ENCODE measurements around the gene CACNA1G.

CACNA1G gene

DNA sequence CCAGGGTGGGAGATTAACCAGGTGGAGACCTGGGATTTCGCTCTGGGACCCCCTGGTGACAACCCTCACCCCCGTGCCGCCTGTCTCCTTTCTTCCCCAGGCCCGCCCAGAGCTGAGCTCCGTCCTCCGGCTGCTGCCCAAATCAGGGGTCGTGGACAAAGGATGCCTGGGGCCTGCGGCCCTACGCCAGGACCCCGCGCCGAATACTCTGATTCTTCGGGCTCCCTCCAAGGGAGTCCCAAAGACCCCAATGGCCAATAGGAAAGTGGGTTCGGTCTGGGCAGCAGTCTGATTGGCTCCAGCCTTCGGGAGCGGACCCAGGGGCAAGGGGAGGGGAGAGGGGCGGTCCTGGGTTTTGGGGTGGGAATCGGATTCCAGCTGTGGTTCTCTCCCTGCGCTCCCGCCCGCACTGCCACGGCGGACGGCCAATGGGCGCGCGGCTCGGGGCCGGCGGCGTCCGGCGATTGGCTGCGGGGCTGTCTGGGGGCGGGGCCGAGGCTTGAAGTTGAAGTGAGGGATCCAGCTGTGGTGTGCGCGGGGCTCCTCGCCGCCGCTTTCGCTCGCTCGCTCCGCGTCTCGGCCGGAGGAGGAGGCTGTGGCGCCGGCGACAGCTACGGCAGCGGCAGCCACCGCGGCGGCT, at the start of gene CACNA1G:
Gene CACNA1G, plus strand, starts transcription at position 531 of the 640 bp plus-strand sequence. CDS start 745 bp downstream, outside the sequence.
- H3K4me1 ChIP-seq (ENCODE audit: insufficient read depth, low read length) = peaks cover 65% of the 10 kb centered on the region
- H3K4me3 ChIP-seq (ENCODE audit: low read length) = peak within 1 kb of the TSS; percentile 36
- no peaks in the 10 kb centered on the region for H3K36me3 ChIP-seq (ENCODE audit: insufficient read depth, low read length)
- H2AFZ ChIP-seq (ENCODE audit: low read depth, low read length) = peak within 1 kb of the TSS; percentile 37
- H3K9me3 ChIP-seq (ENCODE audit: low read length) = no peaks in the 10 kb centered on the region
- peaks cover 44% of the 10 kb centered on the region for H3K27me3 ChIP-seq (ENCODE audit: insufficient read depth, low read length)

DNA sequence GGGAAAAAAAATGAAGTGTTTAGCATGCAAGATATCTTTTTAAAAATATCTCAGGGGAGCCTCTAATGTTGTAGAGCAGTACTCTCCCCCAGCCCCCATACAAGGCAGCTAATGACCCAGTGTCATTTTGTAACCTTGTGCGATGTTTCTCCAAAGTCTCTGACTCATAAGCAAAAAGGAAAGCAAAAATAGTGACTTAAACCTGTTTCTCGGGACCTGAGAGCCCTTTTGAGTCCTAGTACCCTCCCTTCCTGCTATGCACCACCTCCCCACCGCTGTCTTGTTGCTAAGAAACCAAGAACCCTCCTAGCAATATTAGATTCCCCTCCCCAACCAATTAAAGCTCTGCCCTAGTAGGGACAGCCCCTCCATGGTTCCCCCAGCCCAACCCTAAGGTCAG, 49.5 kb upstream of the CACNA1G start:
- H2AFZ ChIP-seq (ENCODE audit: low read depth, low read length) = no peak overlapping the region
- H3K36me3 ChIP-seq (ENCODE audit: insufficient read depth, low read length) = no peaks in the 10 kb centered on the region
- peaks cover 21% of the 10 kb centered on the region for H3K4me1 ChIP-seq (ENCODE audit: insufficient read depth, low read length)
- H3K4me3 ChIP-seq (ENCODE audit: low read length) = no peak overlapping the region
- peaks cover 10% of the 10 kb centered on the region for H3K27me3 ChIP-seq (ENCODE audit: insufficient read depth, low read length)
- no peaks in the 10 kb centered on the region for H3K9me3 ChIP-seq (ENCODE audit: low read length)

DNA sequence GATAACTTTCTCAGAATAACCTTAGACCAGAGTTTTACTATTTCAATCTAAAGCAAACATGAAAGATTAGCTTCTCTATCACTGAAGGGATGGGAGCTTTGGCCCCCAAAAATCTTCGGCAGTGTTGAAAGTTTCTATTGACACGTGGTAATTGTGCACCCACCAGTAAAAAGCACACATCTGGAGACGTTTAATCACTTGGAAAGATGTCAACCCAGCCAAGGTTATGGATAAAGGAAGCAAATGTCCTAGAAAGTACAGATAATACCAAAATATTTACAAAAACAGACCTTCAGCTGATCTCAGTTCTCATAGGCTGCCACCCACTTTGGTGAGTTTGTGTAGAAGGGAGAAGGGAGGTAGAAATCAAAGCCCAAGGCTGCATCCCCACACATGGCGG, 47.0 kb upstream of the CACNA1G start:
- Histone ChIP-seq H2AFZ (ENCODE audit: low read depth, low read length) (no peak overlapping the region), H3K27me3 (ENCODE audit: insufficient read depth, low read length) (peaks cover 19% of the 10 kb centered on the region), H3K4me1 (ENCODE audit: insufficient read depth, low read length) (peaks cover 21% of the 10 kb centered on the region), H3K9me3 (ENCODE audit: low read length) (no peaks in the 10 kb centered on the region), H3K36me3 (ENCODE audit: insufficient read depth, low read length) (no peaks in the 10 kb centered on the region), H3K4me3 (ENCODE audit: low read length) (no peak overlapping the region)

DNA sequence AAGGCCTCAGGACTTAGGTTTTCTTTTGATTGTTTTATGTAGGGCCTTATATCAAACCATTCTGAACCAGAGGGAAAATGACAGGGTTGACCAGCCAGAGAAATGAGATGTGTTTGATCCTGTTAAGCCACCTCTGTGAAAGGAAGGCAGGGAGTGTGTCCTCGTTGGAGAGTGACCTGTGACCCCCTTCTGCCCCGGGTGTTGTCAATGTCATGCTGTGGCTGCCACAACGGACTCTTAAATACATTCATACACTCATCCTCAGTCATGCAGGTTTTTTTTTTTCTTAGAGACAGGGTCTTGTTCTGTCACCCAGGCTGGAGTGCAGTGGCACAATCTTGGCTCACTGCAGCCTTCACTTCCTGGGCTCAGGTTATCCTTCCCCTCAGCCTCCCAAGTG, 46.1 kb upstream of the CACNA1G start:
- no peak overlapping the region for H3K4me3 ChIP-seq (ENCODE audit: low read length)
- H3K4me1 ChIP-seq (ENCODE audit: insufficient read depth, low read length) = peaks cover 21% of the 10 kb centered on the region
- no peaks in the 10 kb centered on the region for H3K9me3 ChIP-seq (ENCODE audit: low read length)
- no peaks in the 10 kb centered on the region for H3K36me3 ChIP-seq (ENCODE audit: insufficient read depth, low read length)
- no peak overlapping the region for H2AFZ ChIP-seq (ENCODE audit: low read depth, low read length)
- H3K27me3 ChIP-seq (ENCODE audit: insufficient read depth, low read length) = peaks cover 18% of the 10 kb centered on the region

DNA sequence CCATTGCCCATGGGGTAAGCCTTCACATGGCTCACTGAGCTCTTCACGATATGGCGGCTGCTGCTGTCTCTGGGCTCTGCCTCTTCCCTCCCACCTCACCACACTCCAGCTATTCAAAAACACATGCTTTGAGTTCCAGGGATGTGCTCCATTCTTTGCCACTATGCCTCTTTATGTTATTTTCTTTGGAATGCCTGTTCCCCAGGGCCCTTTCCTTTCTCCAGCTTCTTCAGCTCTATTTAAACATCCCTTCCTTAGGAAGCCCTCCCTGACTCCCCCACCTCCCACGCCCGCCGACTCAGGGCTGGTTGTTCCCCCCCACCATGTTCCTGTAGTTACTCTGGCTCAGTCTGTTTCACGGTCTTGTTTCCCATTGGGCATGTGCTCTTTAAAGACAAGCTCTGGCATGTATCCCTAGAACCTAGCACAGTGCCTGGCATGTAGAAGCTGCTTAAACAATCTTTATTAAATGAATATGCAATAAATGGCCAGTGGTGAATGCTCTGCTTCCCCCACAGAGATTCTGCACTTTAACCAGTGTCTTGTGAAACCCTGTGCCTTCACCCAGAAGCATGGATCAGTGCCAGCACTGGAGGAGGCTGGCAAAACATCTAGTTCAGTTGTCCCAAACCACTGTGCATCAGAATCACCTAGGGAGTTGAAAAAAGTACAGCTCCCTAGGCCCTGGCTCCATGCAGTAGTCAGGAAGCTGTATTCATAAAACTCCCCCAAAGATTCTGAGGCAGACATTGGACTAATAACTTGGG, 45.4 kb upstream of the CACNA1G start:
- H2AFZ ChIP-seq (ENCODE audit: low read depth, low read length) = no peak overlapping the region
- H3K4me1 ChIP-seq (ENCODE audit: insufficient read depth, low read length) = peaks cover 21% of the 10 kb centered on the region
- peaks cover 14% of the 10 kb centered on the region for H3K27me3 ChIP-seq (ENCODE audit: insufficient read depth, low read length)
- no peaks in the 10 kb centered on the region for H3K9me3 ChIP-seq (ENCODE audit: low read length)
- H3K4me3 ChIP-seq (ENCODE audit: low read length) = no peak overlapping the region
- H3K36me3 ChIP-seq (ENCODE audit: insufficient read depth, low read length) = no peaks in the 10 kb centered on the region

DNA sequence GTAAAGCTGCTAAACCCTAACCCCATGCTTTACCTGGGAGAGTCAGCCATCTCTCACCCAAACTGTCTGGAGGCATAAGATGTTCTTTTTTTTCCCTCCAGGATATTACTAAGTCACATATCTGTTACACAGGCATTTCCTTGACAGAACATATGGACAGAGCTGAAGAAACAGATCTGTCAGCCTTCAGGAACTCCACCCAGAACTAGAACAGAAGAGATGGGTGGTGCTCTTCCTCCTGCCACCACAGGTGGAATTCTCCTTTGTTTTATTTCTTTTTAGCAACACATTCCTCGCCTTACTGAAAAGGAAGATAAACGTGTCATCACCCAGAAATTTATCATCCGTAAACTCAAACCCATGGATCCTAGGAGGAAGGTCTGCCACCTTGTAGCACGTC, 43.5 kb upstream of the CACNA1G start:
- Histone ChIP-seq H3K9me3 (ENCODE audit: low read length) (no peaks in the 10 kb centered on the region), H3K27me3 (ENCODE audit: insufficient read depth, low read length) (peaks cover 22% of the 10 kb centered on the region), H3K4me3 (ENCODE audit: low read length) (no peak overlapping the region), H3K36me3 (ENCODE audit: insufficient read depth, low read length) (no peaks in the 10 kb centered on the region), H2AFZ (ENCODE audit: low read depth, low read length) (no peak overlapping the region), H3K4me1 (ENCODE audit: insufficient read depth, low read length) (peaks cover 10% of the 10 kb centered on the region)

DNA sequence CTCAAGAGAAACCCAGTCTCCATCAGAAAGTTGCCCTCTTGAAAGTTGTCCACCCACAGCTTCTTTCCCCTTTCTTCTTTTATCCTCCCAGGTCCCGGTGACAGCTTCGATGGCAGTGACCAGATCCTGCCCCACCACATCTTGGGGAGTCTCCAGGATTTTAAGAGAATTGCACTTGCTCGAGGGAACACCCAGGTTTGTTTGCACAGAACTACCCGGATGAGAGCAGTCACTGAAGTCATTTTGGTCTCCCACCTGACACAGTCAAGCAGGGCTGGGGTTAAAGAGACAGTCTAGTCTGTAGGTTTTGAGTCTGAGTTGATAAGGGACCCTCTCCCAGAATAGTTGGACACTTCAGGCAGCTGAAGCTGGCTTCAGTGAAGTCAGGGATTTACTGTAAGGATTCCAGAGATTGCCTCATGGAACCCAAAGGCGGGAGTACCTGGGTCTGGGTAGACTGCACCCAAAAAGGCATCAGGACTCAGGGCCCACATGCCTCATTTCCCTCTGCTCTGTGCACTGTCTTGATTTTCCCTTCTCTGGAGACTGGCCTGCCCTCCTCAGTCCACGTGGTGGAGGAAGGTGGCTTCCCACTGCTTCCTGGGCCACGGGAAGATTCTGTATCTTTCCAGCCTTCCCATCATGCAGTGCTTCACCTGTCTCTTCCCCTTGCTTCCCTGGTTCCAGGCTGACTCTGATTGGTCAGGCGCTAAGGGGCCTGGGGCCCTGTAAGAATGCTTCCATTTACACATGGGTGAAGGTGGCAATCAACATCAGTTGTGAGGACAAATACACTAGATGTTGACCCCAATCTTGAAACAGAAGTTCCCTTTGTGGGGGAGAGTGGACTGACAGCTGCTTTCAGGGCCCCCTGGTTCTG, 42.8 kb upstream of the CACNA1G start:
- Histone ChIP-seq H3K4me3 (ENCODE audit: low read length) (no peak overlapping the region), H3K36me3 (ENCODE audit: insufficient read depth, low read length) (no peaks in the 10 kb centered on the region), H3K27me3 (ENCODE audit: insufficient read depth, low read length) (peaks cover 22% of the 10 kb centered on the region), H2AFZ (ENCODE audit: low read depth, low read length) (no peak overlapping the region), H3K4me1 (ENCODE audit: insufficient read depth, low read length) (peaks cover 10% of the 10 kb centered on the region), H3K9me3 (ENCODE audit: low read length) (no peaks in the 10 kb centered on the region)

DNA sequence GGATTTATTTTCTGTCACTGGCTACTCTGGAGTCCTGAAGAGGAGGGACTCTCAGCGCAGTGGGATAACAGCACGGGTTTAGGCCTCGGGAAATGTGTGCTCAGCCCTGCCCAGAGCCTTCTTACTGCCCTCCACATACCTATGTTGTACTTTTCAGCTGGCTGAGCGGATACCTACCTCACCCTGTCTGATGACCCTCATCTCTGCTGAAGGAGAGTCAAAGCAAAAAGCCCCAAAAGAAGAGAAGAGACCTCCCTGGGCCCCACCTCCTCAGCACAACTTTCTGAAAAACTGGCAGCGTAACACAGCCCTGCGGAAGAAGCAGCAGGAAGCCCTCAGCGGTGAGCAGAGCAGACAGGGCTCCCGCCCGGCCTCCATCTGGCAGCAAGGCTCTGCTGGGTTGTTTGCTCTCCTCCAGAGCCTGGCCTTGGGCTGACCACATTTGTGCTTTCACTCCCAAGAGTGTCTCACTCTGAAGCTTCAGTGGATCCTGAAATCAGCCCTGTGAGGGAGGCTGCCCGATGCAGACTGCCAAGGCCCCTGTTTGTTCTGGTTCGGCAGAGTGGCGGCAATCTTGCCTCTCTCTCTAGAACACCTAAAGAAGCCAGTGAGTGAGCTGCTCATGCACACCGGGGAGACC, 42.0 kb upstream of the CACNA1G start:
- H3K4me3 ChIP-seq (ENCODE audit: low read length) = no peak overlapping the region
- peaks cover 22% of the 10 kb centered on the region for H3K27me3 ChIP-seq (ENCODE audit: insufficient read depth, low read length)
- H3K4me1 ChIP-seq (ENCODE audit: insufficient read depth, low read length) = peaks cover 10% of the 10 kb centered on the region
- H2AFZ ChIP-seq (ENCODE audit: low read depth, low read length) = no peak overlapping the region
- no peaks in the 10 kb centered on the region for H3K36me3 ChIP-seq (ENCODE audit: insufficient read depth, low read length)
- no peaks in the 10 kb centered on the region for H3K9me3 ChIP-seq (ENCODE audit: low read length)

DNA sequence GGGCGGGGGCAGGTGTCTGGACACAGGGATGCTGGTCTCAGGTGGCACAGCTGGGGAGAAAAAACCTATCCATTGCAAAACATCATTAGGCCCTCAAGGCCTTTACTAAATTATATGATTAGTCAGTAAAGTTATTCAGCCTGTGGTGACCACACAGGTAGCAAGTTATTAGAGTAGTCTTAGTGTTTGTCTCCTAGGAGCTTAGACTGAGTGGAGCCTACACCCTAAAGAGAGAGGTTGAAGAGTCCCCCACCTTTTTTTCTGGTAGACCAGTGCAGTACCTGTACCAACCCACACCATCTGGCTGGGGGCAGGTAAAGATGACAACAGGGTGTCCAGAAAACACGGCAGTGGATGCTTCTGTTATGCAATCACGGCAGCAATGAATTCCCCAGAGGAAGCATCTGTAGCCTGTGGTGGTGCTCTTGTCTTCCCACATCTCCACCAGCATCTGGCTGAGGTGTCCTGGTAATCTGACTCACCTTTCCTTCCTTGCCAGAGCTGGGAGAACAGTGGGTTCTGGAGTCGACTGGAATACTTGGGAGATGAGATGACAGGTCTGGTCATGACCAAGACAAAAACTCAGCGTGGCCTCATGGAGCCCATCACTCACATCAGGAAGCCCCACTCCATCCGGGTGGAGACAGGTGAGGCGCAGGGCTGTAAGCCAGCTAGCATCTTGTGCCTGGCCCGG, 41.2 kb upstream of the CACNA1G start:
- no peaks in the 10 kb centered on the region for H3K36me3 ChIP-seq (ENCODE audit: insufficient read depth, low read length)
- H2AFZ ChIP-seq (ENCODE audit: low read depth, low read length) = no peak overlapping the region
- no peak overlapping the region for H3K4me3 ChIP-seq (ENCODE audit: low read length)
- H3K27me3 ChIP-seq (ENCODE audit: insufficient read depth, low read length) = peaks cover 22% of the 10 kb centered on the region
- H3K4me1 ChIP-seq (ENCODE audit: insufficient read depth, low read length) = peaks cover 8% of the 10 kb centered on the region
- H3K9me3 ChIP-seq (ENCODE audit: low read length) = no peaks in the 10 kb centered on the region

DNA sequence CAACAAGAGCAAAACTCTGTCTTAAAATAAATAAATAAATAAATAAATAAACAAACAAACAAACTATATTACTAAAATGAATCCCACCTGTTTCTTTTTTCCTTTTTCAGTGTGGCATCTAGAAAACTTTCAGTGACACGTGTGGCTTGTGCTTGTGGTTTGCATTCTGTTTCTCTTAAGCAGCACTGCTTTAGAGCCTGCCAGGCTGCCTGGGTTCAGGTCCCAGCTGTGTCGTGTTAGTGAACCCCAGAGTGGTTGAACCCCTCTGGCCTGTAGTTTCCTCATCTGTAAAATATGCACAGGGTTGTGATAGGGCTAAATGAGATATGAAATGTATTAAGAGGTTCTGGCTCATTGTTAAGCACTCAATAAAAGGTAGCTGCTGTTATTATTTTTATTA, 40.0 kb upstream of the CACNA1G start:
- H3K4me3 ChIP-seq (ENCODE audit: low read length) = no peak overlapping the region
- no peaks in the 10 kb centered on the region for H3K4me1 ChIP-seq (ENCODE audit: insufficient read depth, low read length)
- H3K9me3 ChIP-seq (ENCODE audit: low read length) = no peaks in the 10 kb centered on the region
- peaks cover 22% of the 10 kb centered on the region for H3K27me3 ChIP-seq (ENCODE audit: insufficient read depth, low read length)
- no peaks in the 10 kb centered on the region for H3K36me3 ChIP-seq (ENCODE audit: insufficient read depth, low read length)
- no peak overlapping the region for H2AFZ ChIP-seq (ENCODE audit: low read depth, low read length)

DNA sequence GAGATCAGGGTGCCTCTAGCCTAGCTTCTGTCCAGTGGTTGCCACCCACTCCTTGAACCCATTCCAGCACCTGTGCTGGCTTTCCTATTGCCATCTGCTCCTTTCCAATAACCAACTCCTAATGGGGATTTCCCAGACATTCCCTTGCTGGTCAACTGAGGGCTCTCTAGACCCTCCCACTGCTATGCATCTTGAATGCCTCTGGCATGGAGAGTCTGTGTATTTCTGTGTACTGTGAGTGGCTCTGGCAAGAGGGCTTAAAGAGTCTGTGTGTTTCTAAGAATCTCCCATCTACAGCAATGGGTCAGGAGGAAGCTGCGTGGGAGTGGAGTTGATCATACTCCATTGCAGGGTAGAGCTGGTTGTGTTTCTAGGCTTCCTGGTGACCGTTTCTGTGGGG, 39.0 kb upstream of the CACNA1G start:
- Histone ChIP-seq H3K4me3 (ENCODE audit: low read length) (no peak overlapping the region), H3K9me3 (ENCODE audit: low read length) (no peaks in the 10 kb centered on the region), H3K27me3 (ENCODE audit: insufficient read depth, low read length) (peaks cover 22% of the 10 kb centered on the region), H3K4me1 (ENCODE audit: insufficient read depth, low read length) (no peaks in the 10 kb centered on the region), H3K36me3 (ENCODE audit: insufficient read depth, low read length) (no peaks in the 10 kb centered on the region), H2AFZ (ENCODE audit: low read depth, low read length) (no peak overlapping the region)

DNA sequence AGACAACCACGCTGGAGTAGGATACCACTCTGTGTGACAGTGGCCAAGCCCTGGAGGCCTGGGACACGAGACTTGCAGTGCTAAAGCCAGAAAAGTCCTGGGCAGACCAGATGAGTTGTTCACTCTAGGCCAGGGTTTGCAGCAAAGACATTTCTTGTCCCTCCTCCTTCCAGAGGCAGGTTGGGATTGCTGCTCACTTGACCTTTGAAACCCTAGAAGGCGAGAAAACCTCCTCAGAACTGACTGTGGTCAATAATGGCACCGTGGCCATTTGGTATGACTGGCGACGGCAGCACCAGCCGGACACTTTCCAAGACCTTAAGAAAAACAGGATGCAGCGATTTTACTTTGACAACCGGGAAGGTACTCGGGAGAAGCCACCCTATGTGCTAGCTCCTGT, 37.7 kb upstream of the CACNA1G start:
- Histone ChIP-seq H2AFZ (ENCODE audit: low read depth, low read length) (no peak overlapping the region), H3K9me3 (ENCODE audit: low read length) (no peaks in the 10 kb centered on the region), H3K36me3 (ENCODE audit: insufficient read depth, low read length) (no peaks in the 10 kb centered on the region), H3K27me3 (ENCODE audit: insufficient read depth, low read length) (peaks cover 18% of the 10 kb centered on the region), H3K4me1 (ENCODE audit: insufficient read depth, low read length) (no peaks in the 10 kb centered on the region), H3K4me3 (ENCODE audit: low read length) (no peak overlapping the region)

Data from neuron (in vitro differentiated cells).